H1 (cell line): ENCODE data around the gene NMUR1.

ENCODE experiments used
- CTCF ChIP-seq, 3 experiments: IDR thresholded peaks; 1 replicate in 2 of 3; 2 replicates in 1 of 3; pipeline versions ENCODE4 v1.5.1 to v1.6.1; 2011; ENCODE audit warnings: low read length in 3 of 3, mild to moderate bottlenecking in 3 of 3, inconsistent platforms in 2 of 3, low read depth in 1 of 3, moderate library complexity in 1 of 3; ENCODE audit not compliant: insufficient read depth in 1 of 3; ENCODE audit errors: control extremely low read depth in 1 of 3
- EP300 ChIP-seq, 2 experiments: IDR thresholded peaks; 1 replicate in 1 of 2; 2 replicates in 1 of 2; pipeline ENCODE4 v1.6.1; 2011 to 2012; ENCODE audit warnings: low read depth in 2 of 2, low read length in 2 of 2, mild to moderate bottlenecking in 2 of 2, borderline replicate concordance in 1 of 2, inconsistent platforms in 1 of 2, moderate library complexity in 1 of 2
- EZH2 ChIP-seq: fragments of 200-600 bp; sonication (generic); IDR thresholded peaks from 2 replicates; pipeline ENCODE4 v1.7.1; 2012; ENCODE audit warnings: low read depth, mild to moderate bottlenecking, moderate library complexity, low read length, inconsistent platforms; ENCODE audit not compliant: severe bottlenecking
- HDAC2 ChIP-seq, 2 experiments: fragments of 300-600 bp in 1 of 2; sonication (generic) in 1 of 2; IDR thresholded peaks; 2 replicates each; pipeline ENCODE4 v1.6.1; 2011 to 2012; ENCODE audit warnings: low read depth in 2 of 2, low read length in 2 of 2, mild to moderate bottlenecking in 2 of 2, moderate library complexity in 2 of 2, borderline replicate concordance in 1 of 2, inconsistent platforms in 1 of 2
- JUND ChIP-seq: IDR thresholded peaks from 2 replicates; pipeline ENCODE4 v1.6.1; 2011; ENCODE audit warnings: mild to moderate bottlenecking, improper control_type of control experiment, low read length
- NRF1 ChIP-seq: IDR thresholded peaks from 2 replicates; pipeline ENCODE4 v1.6.1; 2011; ENCODE audit warnings: mild to moderate bottlenecking, low read depth, low read length, improper control_type of control experiment
- POLR2A ChIP-seq, 2 experiments: IDR thresholded peaks; 1 replicate in 1 of 2; 2 replicates in 1 of 2; pipeline ENCODE4 v1.6.1; 2011; ENCODE audit warnings: low read depth in 2 of 2, low read length in 2 of 2, mild to moderate bottlenecking in 2 of 2; ENCODE audit errors: control extremely low read depth in 1 of 2
- POLR2AphosphoS5 ChIP-seq: IDR thresholded peaks from 2 replicates; pipeline ENCODE4 v1.6.1; 2011; ENCODE audit warnings: low read depth, low read length
- RNF2 ChIP-seq: fragments of 200-900, 300-1000 bp; sonication (generic); IDR thresholded peaks from 2 replicates; pipeline ENCODE4 v1.7.1; 2016; ENCODE audit warnings: borderline replicate concordance, low read depth, mild to moderate bottlenecking, antibody characterized with exemption, low read length; ENCODE audit not compliant: poor library complexity, severe bottlenecking; ENCODE audit errors: missing control alignments
- RXRA ChIP-seq: IDR thresholded peaks from 2 replicates; pipeline ENCODE4 v1.6.1; 2011; ENCODE audit warnings: low read depth, mild to moderate bottlenecking, low read length, moderate library complexity; ENCODE audit not compliant: insufficient read depth
- SIX5 ChIP-seq: IDR thresholded peaks from 2 replicates; pipeline ENCODE4 v1.6.1; 2011; ENCODE audit warnings: mild to moderate bottlenecking, low read depth, low read length
- TEAD4 ChIP-seq: IDR thresholded peaks from 2 replicates; pipeline ENCODE4 v1.6.1; 2012; ENCODE audit warnings: low read depth, low read length, inconsistent platforms, mixed read lengths

- no peak for TF ChIP-seq POLR2A (IDR thresholded peaks at IDR 0.05; ENCODE audit: control extremely low read depth in 1 of 2, low read depth in 2 of 2, low read length in 2 of 2)
- no peak for TF ChIP-seq CTCF (IDR thresholded peaks at IDR 0.05; ENCODE audit: control extremely low read depth in 1 of 3, insufficient read depth in 1 of 3, low read depth in 1 of 3, low read length in 3 of 3)
- no peak for TF ChIP-seq EP300 (IDR thresholded peaks at IDR 0.05; ENCODE audit: borderline replicate concordance in 1 of 2, low read depth in 2 of 2, low read length in 2 of 2)
- TF ChIP-seq RNF2 = no peak
- no peak for TF ChIP-seq JUND
- no peak for TF ChIP-seq SIX5
- TF ChIP-seq EZH2 = no peak
- TF ChIP-seq RXRA = no peak
- no peak for TF ChIP-seq TEAD4
- no peak for TF ChIP-seq POLR2AphosphoS5
- no peak for TF ChIP-seq NRF1
- no peak for TF ChIP-seq HDAC2 (IDR thresholded peaks at IDR 0.05; ENCODE audit: borderline replicate concordance in 1 of 2, low read depth in 2 of 2, low read length in 2 of 2)
These were observed 24.7 kb upstream of the NMUR1 start for GRCh38 chr2:231554748-231555545.
